Activated CD4-positive, alpha-beta T cell treated with anti-CD3 and anti-CD28 coated beads, Interleukin-2, amount 50 U/mL, for 16 hours (primary cell): Measurements from ENCODE around the gene CACHD1.
A peak's percentile ranks its signal among the peaks of the same experiment; 100 is the strongest.

Experiments used
- DNase-seq: peaks from one replicate; pipeline ENCODE4 v3.0.0-alpha.2; 2020

Gene CACHD1

GRCh38 chr1:64469977-64470664 is at the start of gene CACHD1:
Gene CACHD1 (plus strand): TSS chr1:64470129. CDS start chr1:64470745, 616 bp downstream.
- peak; percentile 61 for DNase-seq

- DNase-seq, result no peak
These were observed 48.6 kb upstream of the CACHD1 start for GRCh38 chr1:64421377-64421776.

GRCh38 chr1:64423526-64423925 is 46.4 kb upstream of the CACHD1 start:
- DNase-seq, result no peak

GRCh38 chr1:64424412-64424811 is 45.5 kb upstream of the CACHD1 start:
- DNase-seq, result no peak

- DNase-seq, result no peak
These were observed 44.4 kb upstream of the CACHD1 start for GRCh38 chr1:64425521-64425920.

GRCh38 chr1:64426681-64427080 is 43.2 kb upstream of the CACHD1 start:
- DNase-seq, result no peak

- no peak for DNase-seq
These were observed 42.0 kb upstream of the CACHD1 start for GRCh38 chr1:64427879-64428278.

- no peak for DNase-seq
These were observed 36.6 kb upstream of the CACHD1 start for GRCh38 chr1:64433308-64433707.

- no peak for DNase-seq
These were observed 36.2 kb upstream of the CACHD1 start for GRCh38 chr1:64433747-64434146.

- DNase-seq, result no peak
These were observed 34.9 kb upstream of the CACHD1 start for GRCh38 chr1:64435000-64435399.

GRCh38 chr1:64437453-64437852 is 32.5 kb upstream of the CACHD1 start:
- DNase-seq, result no peak

GRCh38 chr1:64440183-64440826 is 29.6 kb upstream of the CACHD1 start:
- DNase-seq, result no peak

GRCh38 chr1:64451440-64451839 is 18.5 kb upstream of the CACHD1 start:
- DNase-seq, result no peak

GRCh38 chr1:64453688-64454087 is 16.2 kb upstream of the CACHD1 start:
- DNase-seq, result no peak

GRCh38 chr1:64458915-64459314 is 11.0 kb upstream of the CACHD1 start:
- no peak for DNase-seq

- DNase-seq, result no peak
These were observed 10.2 kb upstream of the CACHD1 start for GRCh38 chr1:64459743-64460142.

GRCh38 chr1:64466033-64466432 is 3.9 kb upstream of the CACHD1 start:
- DNase-seq, result no peak

- no peak for DNase-seq
These were observed 583 bp upstream of the CACHD1 start for GRCh38 chr1:64469116-64469976.

- no peak for DNase-seq
These were observed 812 bp downstream of the CACHD1 start for GRCh38 chr1:64470665-64471217.

- DNase-seq, result no peak
These were observed 1.5 kb downstream of the CACHD1 start for GRCh38 chr1:64471218-64472039.

GRCh38 chr1:64472040-64472376 is 2.1 kb downstream of the CACHD1 start:
- DNase-seq, result no peak

GRCh38 chr1:64472805-64473204 is 2.9 kb downstream of the CACHD1 start:
- DNase-seq, result no peak

GRCh38 chr1:64473367-64473766 is 3.4 kb downstream of the CACHD1 start:
- DNase-seq, result no peak
